ENCODE data around the gene CLEC4M. TPM values are rescaled to one million over a fixed set of nuclear protein-coding genes. Genes with fewer than 3 reads are reported as not detected.
A peak's percentile ranks its signal among the peaks of the same experiment; 100 is the strongest.

Gene CLEC4M
- total and polyA plus RNA-seq, 2 experiments from 2014 or later: not detected

DNA sequence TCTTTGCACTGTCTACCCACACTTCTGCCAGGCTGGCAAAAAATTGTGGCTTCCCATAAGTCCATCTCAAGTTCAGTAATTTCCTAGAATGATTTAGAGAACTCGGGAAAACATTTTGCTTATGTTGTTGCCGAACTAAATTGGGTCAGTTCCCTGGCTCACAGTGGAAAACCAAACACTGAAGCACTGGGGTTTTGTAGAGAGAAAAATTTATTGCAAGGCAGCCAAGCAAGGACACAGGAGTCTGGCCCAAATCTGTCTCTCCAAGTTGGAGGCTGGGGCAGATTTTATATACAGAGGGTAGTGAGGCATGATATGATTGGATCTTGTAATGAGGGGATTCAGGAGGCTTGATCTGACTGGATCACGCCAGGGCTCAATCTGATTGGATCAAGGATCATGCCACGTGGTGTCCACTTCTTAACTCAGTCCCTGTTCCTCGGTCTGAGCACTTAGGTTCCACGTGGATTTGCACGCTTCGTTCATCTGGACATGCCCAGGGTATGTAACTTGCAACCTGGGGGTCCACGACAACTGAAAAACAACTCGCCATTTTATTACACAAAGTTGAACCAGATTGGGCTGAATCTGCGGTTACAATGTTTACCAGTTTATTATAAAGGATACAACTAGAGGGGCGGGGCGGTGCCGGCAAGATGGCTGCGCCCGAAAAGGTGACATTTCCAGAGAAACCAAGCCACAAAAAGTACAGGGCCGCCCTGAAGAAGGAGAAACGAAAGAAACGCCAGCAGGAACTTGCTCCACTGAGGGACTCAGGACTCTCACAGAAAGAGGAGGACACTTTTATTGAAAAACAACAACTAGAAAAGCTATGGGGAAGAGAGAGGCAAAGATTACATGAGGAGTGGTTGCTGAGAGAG is 23.0 kb upstream of the CLEC4M start (continued):
- TF ChIP-seq, protein P1, sequence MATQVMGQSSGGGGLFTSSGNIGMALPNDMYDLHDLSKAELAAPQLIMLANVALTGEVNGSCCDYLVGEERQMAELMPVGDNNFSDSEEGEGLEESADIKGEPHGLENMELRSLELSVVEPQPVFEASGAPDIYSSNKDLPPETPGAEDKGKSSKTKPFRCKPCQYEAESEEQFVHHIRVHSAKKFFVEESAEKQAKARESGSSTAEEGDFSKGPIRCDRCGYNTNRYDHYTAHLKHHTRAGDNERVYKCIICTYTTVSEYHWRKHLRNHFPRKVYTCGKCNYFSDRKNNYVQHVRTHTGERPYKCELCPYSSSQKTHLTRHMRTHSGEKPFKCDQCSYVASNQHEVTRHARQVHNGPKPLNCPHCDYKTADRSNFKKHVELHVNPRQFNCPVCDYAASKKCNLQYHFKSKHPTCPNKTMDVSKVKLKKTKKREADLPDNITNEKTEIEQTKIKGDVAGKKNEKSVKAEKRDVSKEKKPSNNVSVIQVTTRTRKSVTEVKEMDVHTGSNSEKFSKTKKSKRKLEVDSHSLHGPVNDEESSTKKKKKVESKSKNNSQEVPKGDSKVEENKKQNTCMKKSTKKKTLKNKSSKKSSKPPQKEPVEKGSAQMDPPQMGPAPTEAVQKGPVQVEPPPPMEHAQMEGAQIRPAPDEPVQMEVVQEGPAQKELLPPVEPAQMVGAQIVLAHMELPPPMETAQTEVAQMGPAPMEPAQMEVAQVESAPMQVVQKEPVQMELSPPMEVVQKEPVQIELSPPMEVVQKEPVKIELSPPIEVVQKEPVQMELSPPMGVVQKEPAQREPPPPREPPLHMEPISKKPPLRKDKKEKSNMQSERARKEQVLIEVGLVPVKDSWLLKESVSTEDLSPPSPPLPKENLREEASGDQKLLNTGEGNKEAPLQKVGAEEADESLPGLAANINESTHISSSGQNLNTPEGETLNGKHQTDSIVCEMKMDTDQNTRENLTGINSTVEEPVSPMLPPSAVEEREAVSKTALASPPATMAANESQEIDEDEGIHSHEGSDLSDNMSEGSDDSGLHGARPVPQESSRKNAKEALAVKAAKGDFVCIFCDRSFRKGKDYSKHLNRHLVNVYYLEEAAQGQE (IDR thresholded peaks at IDR 0.05; ENCODE audit: unreplicated experiment): no peak
- TF ChIP-seq EZH2phosphoT487 (IDR thresholded peaks at IDR 0.05; ENCODE audit: unreplicated experiment) (no peak), POLR2AphosphoS5 (IDR thresholded peaks at IDR 0.05; ENCODE audit: low read depth) (no peak), ZNF114 (CRISPR knock-in tag; IDR thresholded peaks at IDR 0.05) (no peak), CREB1 (CRISPR knock-in tag; IDR thresholded peaks at IDR 0.05; ENCODE audit: low read depth) (no peak), STAT1 (IDR thresholded peaks at IDR 0.05; ENCODE audit: unreplicated experiment) (no peak), NANOG (IDR thresholded peaks at IDR 0.05; ENCODE audit: borderline replicate concordance) (no peak)
- TF ChIP-seq, protein P2, sequence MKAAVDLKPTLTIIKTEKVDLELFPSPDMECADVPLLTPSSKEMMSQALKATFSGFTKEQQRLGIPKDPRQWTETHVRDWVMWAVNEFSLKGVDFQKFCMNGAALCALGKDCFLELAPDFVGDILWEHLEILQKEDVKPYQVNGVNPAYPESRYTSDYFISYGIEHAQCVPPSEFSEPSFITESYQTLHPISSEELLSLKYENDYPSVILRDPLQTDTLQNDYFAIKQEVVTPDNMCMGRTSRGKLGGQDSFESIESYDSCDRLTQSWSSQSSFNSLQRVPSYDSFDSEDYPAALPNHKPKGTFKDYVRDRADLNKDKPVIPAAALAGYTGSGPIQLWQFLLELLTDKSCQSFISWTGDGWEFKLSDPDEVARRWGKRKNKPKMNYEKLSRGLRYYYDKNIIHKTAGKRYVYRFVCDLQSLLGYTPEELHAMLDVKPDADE (IDR thresholded peaks at IDR 0.05): no peak
- TF ChIP-seq, protein P3, sequence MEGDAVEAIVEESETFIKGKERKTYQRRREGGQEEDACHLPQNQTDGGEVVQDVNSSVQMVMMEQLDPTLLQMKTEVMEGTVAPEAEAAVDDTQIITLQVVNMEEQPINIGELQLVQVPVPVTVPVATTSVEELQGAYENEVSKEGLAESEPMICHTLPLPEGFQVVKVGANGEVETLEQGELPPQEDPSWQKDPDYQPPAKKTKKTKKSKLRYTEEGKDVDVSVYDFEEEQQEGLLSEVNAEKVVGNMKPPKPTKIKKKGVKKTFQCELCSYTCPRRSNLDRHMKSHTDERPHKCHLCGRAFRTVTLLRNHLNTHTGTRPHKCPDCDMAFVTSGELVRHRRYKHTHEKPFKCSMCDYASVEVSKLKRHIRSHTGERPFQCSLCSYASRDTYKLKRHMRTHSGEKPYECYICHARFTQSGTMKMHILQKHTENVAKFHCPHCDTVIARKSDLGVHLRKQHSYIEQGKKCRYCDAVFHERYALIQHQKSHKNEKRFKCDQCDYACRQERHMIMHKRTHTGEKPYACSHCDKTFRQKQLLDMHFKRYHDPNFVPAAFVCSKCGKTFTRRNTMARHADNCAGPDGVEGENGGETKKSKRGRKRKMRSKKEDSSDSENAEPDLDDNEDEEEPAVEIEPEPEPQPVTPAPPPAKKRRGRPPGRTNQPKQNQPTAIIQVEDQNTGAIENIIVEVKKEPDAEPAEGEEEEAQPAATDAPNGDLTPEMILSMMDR (conservative IDR thresholded peaks at IDR 0.05; ENCODE audit: low read depth in 2 of 2): no peak

DNA sequence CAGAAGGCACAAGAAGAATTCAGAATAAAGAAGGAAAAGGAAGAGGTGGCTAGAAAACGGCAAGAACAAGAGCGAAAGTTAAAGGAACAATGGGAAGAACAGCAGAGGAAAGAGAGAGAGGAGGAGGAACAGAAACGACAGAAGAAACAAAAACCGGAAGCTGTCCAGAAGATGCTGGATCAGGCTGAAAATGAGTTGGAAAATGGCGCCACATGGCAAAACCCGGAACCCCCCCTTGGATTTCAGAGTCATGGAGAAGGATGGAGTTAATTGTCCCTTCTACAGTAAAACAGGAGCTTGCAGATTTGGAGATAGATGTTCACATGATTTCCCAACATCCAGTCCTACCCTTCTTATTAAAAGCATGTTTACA is 22.4 kb upstream of the CLEC4M start:
- H3F3A ChIP-seq (replicated peaks; ENCODE audit: low read depth): no peaks in the 10 kb centered on the region
- no peak overlapping the region for H3K4me3 Mint-ChIP-seq
- H3K4me1 Mint-ChIP-seq: peaks cover 4% of the 10 kb centered on the region; the same call in 2 of the 3 replicates
- peak overlapping the region; percentile 94 for H2AFZ ChIP-seq
- no peak for ATAC-seq
- H3K4me1 ChIP-seq (ENCODE audit: insufficient read depth): no peaks in the 10 kb centered on the region
- no peaks in the 10 kb centered on the region for H3K79me2 ChIP-seq (replicated peaks; ENCODE audit: insufficient read depth)
- no peak overlapping the region for H3K27ac ChIP-seq (ENCODE audit: low read depth)
- no peak overlapping the region for H3K4me3 ChIP-seq
- H3K27ac Mint-ChIP-seq: no peak overlapping the region
- no peak for DNase-seq (ENCODE audit: low spot score)
- H3K36me3 Mint-ChIP-seq (ENCODE audit: low read depth): no peaks in the 10 kb centered on the region
- H3K9me3 Mint-ChIP-seq: no peaks in the 10 kb centered on the region; the same call in 2 of the 3 replicates
- H3K9me2 ChIP-seq (ENCODE audit: insufficient read depth): no peaks in the 10 kb centered on the region
- no peaks in the 10 kb centered on the region for H3K27me3 ChIP-seq (ENCODE audit: insufficient read depth)
- H3K36me3 ChIP-seq (ENCODE audit: insufficient read depth): no peaks in the 10 kb centered on the region
- H3K4me2 ChIP-seq: no peak overlapping the region
- peaks cover 5% of the 10 kb centered on the region for H3K27me3 Mint-ChIP-seq (ENCODE audit: insufficient read depth, low read depth, poor library complexity)
- H4K20me1 ChIP-seq (replicated peaks; ENCODE audit: insufficient read depth): no peaks in the 10 kb centered on the region
- TF ChIP-seq, protein P3 (conservative IDR thresholded peaks at IDR 0.05; ENCODE audit: low read depth in 2 of 2): no peak

Measured in GM23338 (cell line).